MM.1S (cell line): ENCODE results near the gene PPP1CC.

Experiments used
- EZH2 ChIP-seq: fragments of 300-600 bp; sonication (generic); optimal IDR thresholded peaks from 2 replicates; pipeline ENCODE3; 2017; ENCODE audit warnings: low read depth, mild to moderate bottlenecking, antibody characterized with exemption, low read length, mixed read lengths
- EZH2phosphoT487 ChIP-seq: fragments of 300-600 bp; sonication (generic); IDR thresholded peaks from 2 replicates; pipeline ENCODE4 v1.6.1; 2018; ENCODE audit warnings: antibody characterized with exemption, low read length

DNA sequence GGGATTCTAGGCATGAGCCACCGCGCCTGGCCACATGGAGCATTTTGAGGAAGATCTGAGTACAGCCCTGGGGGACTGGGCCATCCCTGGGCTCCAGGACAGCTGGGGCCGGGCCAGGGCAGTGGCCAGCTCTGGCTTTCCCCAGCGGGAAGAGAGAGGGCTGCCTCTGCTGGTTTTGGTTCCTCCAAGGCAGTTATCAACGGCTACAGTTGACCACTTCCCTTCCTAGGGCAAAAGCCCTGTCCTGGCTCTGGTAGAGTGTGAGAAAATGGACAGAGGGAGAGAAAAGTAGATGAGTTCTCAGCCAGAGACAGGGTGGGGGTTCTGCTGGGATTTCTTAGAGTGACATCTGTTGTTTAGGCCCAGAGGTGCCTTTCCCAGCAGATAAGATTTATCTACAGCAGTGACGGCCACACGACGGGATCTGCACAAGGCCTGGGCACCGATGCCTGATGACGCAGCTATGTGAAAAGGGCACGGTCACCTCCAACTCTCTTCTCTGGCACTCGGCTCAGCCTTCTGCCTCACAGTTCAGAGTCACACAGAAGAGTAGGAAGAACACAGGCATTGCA, 48.3 kb downstream of the PPP1CC start:
- no peak for TF ChIP-seq EZH2phosphoT487
- TF ChIP-seq EZH2, result no peak
